GM10847 (cell line): ENCODE results near the gene NEK7.

ENCODE experiments used
- POLR2A ChIP-seq: IDR thresholded peaks from 2 replicates; pipeline ENCODE4 v1.6.1; 2011; ENCODE audit not compliant: insufficient read length; ENCODE audit errors: extremely low read depth

NEK7 gene

GRCh38 chr1:198205016-198205684, 48.4 kb downstream of the NEK7 start:
- TF ChIP-seq POLR2A: no peak

GRCh38 chr1:198206292-198206691, 49.5 kb downstream of the NEK7 start:
- no peak for TF ChIP-seq POLR2A

- TF ChIP-seq POLR2A: no peak
These were observed 54.9 kb downstream of the NEK7 start for GRCh38 chr1:198211696-198212095.

- no peak for TF ChIP-seq POLR2A
These were observed 55.3 kb downstream of the NEK7 start for GRCh38 chr1:198212126-198212525.

GRCh38 chr1:198212675-198213074, 55.9 kb downstream of the NEK7 start:
- TF ChIP-seq POLR2A: no peak

- no peak for TF ChIP-seq POLR2A
These were observed 58.1 kb downstream of the NEK7 start for GRCh38 chr1:198214924-198215323.

- TF ChIP-seq POLR2A: no peak
These were observed 63.6 kb downstream of the NEK7 start for GRCh38 chr1:198220428-198220827.

GRCh38 chr1:198228925-198229324, 72.1 kb downstream of the NEK7 start:
- TF ChIP-seq POLR2A: no peak

GRCh38 chr1:198231779-198232178, 75.0 kb downstream of the NEK7 start:
- TF ChIP-seq POLR2A: no peak

- no peak for TF ChIP-seq POLR2A
These were observed 75.6 kb downstream of the NEK7 start for GRCh38 chr1:198232378-198232777.

- no peak for TF ChIP-seq POLR2A
These were observed 76.3 kb downstream of the NEK7 start for GRCh38 chr1:198232940-198233675.

GRCh38 chr1:198234520-198235251, 77.9 kb downstream of the NEK7 start:
- TF ChIP-seq POLR2A: no peak

- TF ChIP-seq POLR2A: no peak
These were observed 81.3 kb downstream of the NEK7 start for GRCh38 chr1:198238121-198238520.

- no peak for TF ChIP-seq POLR2A
These were observed 84.8 kb downstream of the NEK7 start for GRCh38 chr1:198241553-198241952.

GRCh38 chr1:198244772-198245171, 88.0 kb downstream of the NEK7 start:
- no peak for TF ChIP-seq POLR2A

- no peak for TF ChIP-seq POLR2A
These were observed 88.6 kb downstream of the NEK7 start for GRCh38 chr1:198245379-198245778.
